Astrocyte of the cerebellum (primary cell): ENCODE data around the gene DAZL.

Experiments
- DNase-seq: peaks from one replicate; pipeline ENCODE4 v3.0.0-alpha.2; 2011; ENCODE audit warnings: low read depth
- H3K4me3 ChIP-seq: 2 replicates; pipeline ENCODE4 v1.5.1; 2011; ENCODE audit warnings: mild to moderate bottlenecking, low read depth, low read length, moderate library complexity
- CTCF ChIP-seq: IDR thresholded peaks from 2 replicates; pipeline ENCODE4 v1.5.1; 2012; ENCODE audit warnings: low read length, low read depth, moderate library complexity, mild to moderate bottlenecking; ENCODE audit errors: missing control alignments
- in situ Hi-C: cut with HindIII; loops from 2 replicates; pipeline ENCODE4 v1.10.0; 2017; ENCODE audit warnings: low sequenced_read_pairs

The DAZL gene

GRCh38 chr3:16559653-16560365, 45.4 kb downstream of the DAZL start:
- no peak overlapping the region for H3K4me3 ChIP-seq
- DNase-seq: no peak
- in situ Hi-C loops: no loop called here
- no peak for TF ChIP-seq CTCF

DNA sequence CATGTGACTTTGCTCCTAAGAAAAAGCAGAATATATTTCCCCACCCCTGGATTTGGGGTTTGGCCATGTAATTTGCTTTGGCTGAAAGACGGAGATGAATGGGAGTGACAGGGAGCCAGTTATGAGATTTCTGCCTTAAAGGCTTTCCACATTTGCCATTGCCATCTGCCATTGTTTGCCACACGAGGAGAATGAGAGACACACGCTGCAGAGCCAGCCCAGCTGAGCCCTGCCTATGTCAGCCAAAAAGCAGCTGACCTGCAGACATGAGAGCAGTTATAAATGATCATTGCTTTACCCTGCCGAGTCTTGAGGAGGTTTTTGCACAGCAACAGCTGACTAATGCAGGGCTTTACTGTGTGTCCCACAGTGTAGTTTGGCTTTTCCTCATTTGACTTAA, 51.1 kb downstream of the DAZL start:
- TF ChIP-seq CTCF: no peak
- in situ Hi-C loops: loop anchor here (5.0 kb wide), 1 partner anchor 262 kb away; no protein-coding TSS in a partner anchor
- no peak for DNase-seq
- no peak overlapping the region for H3K4me3 ChIP-seq

DNA sequence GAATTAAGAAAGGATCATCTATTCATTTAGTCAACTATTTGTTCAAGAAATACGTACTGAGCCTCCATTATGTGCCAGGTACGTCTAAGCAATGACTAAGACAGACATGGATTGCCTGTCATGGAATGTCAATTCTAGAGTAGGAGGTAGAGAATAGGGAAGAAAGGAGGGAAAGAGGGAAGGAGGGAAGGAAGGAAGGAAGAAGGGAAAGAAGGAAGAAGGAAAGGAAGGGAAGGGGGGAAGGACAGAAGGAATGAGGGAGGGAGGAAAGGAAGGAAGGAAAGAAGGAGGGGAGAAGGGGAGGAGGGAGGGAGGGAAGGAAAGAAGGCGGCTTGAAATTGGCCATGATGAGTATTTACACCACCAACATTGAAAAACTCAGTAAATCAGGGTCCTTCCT, 52.5 kb downstream of the DAZL start:
- H3K4me3 ChIP-seq: no peak overlapping the region
- in situ Hi-C loops: loop anchor here (5.0 kb wide), 1 partner anchor 260 kb away; no protein-coding TSS in a partner anchor
- no peak for TF ChIP-seq CTCF
- DNase-seq: no peak

GRCh38 chr3:16551342-16551976, 53.8 kb downstream of the DAZL start:
- H3K4me3 ChIP-seq: no peak overlapping the region
- DNase-seq: no peak
- no peak for TF ChIP-seq CTCF
- in situ Hi-C loops: loop anchor here (5.0 kb wide), 1 partner anchor 259 kb away; no protein-coding TSS in a partner anchor

- H3K4me3 ChIP-seq: peak overlapping the region; percentile 5
- peak; percentile 91 for TF ChIP-seq CTCF
- in situ Hi-C loops: loop anchor here (5.0 kb wide), 1 partner anchor 259 kb away; no protein-coding TSS in a partner anchor
- peak; percentile 82 for DNase-seq
Observed at GRCh38 chr3:16550676-16551341, 54.4 kb downstream of the DAZL start.

DNA sequence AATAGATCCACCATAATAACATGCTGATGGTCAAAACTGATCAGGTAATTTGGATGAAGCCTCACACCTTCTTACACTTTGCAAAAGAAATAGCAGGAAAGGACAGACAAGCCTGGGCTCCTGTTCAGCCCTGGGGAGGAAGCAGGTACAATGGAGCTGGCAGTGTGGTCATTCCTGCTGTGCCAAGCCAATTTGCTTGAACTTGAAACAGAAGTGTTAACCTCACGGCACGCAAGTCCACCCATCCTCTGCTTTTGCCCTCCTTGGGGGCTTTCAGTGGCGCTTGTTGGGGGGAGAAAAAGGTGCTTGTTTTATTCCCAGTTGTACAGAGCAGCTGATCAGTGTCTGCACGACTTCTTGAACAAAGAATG, 54.9 kb downstream of the DAZL start:
- no peak for DNase-seq
- in situ Hi-C loops: loop anchor here (5.0 kb wide), 1 partner anchor 258 kb away; no protein-coding TSS in a partner anchor
- peak overlapping the region; percentile 5 for H3K4me3 ChIP-seq
- TF ChIP-seq CTCF: no peak
